ENCODE results near the gene DUS3L.

Gene DUS3L

GRCh38 chr19:5806905-5807304 is 15.9 kb upstream of the DUS3L start:
- no peaks in the 10 kb centered on the region for H3K36me3 ChIP-seq (ENCODE audit: control insufficient read depth in 5 of 5, insufficient read depth in 5 of 5, low read length in 5 of 5)
- H3K9ac ChIP-seq (ENCODE audit: low read length in 5 of 5): no peak overlapping the region
- no peak overlapping the region for H3K4me3 ChIP-seq (ENCODE audit: low read depth in 1 of 5, low read length in 5 of 5)
- no peak overlapping the region for H3K27ac ChIP-seq (ENCODE audit: low read depth, low read length)
- H3K4me1 ChIP-seq (ENCODE audit: control insufficient read depth in 5 of 5, insufficient read depth in 5 of 5, low read length in 5 of 5): peaks cover 0 to 20% (median 7%) of the 10 kb centered on the region in 5 donors
- H3K27me3 ChIP-seq (ENCODE audit: control insufficient read depth in 5 of 5, insufficient read depth in 4 of 5, low read length in 5 of 5): peaks cover 7 to 34% (median 26%) of the 10 kb centered on the region in 5 donors
- H3K9me3 ChIP-seq (ENCODE audit: control insufficient read depth in 5 of 5, low read length in 5 of 5): peaks cover 0 to 3% (median 0%) of the 10 kb centered on the region in 5 donors

- Histone ChIP-seq H3K4me1 (ENCODE audit: control insufficient read depth in 5 of 5, insufficient read depth in 5 of 5, low read length in 5 of 5) (peaks cover 0 to 20% (median 7%) of the 10 kb centered on the region in 5 donors), H3K9ac (ENCODE audit: low read length in 5 of 5) (no peak overlapping the region), H3K4me3 (ENCODE audit: low read depth in 1 of 5, low read length in 5 of 5) (no peak overlapping the region), H3K27me3 (ENCODE audit: control insufficient read depth in 5 of 5, insufficient read depth in 4 of 5, low read length in 5 of 5) (peaks cover 15 to 41% (median 29%) of the 10 kb centered on the region in 5 donors), H3K36me3 (ENCODE audit: control insufficient read depth in 5 of 5, insufficient read depth in 5 of 5, low read length in 5 of 5) (no peaks in the 10 kb centered on the region), H3K27ac (ENCODE audit: low read depth, low read length) (no peak overlapping the region), H3K9me3 (ENCODE audit: control insufficient read depth in 5 of 5, low read length in 5 of 5) (peaks cover 0 to 3% (median 0%) of the 10 kb centered on the region in 5 donors)
Measured at GRCh38 chr19:5806133-5806489, 15.1 kb upstream of the DUS3L start.

- no peak overlapping the region for H3K4me3 ChIP-seq (ENCODE audit: low read depth in 1 of 5, low read length in 5 of 5)
- no peak overlapping the region for H3K27ac ChIP-seq (ENCODE audit: low read depth, low read length)
- no peaks in the 10 kb centered on the region for H3K36me3 ChIP-seq (ENCODE audit: control insufficient read depth in 5 of 5, insufficient read depth in 5 of 5, low read length in 5 of 5)
- H3K4me1 ChIP-seq (ENCODE audit: control insufficient read depth in 5 of 5, insufficient read depth in 5 of 5, low read length in 5 of 5): peaks cover 0 to 20% (median 8%) of the 10 kb centered on the region in 5 donors
- peaks cover 17 to 45% (median 32%) of the 10 kb centered on the region in 5 donors for H3K27me3 ChIP-seq (ENCODE audit: control insufficient read depth in 5 of 5, insufficient read depth in 4 of 5, low read length in 5 of 5)
- no peak overlapping the region for H3K9ac ChIP-seq (ENCODE audit: low read length in 5 of 5)
- H3K9me3 ChIP-seq (ENCODE audit: control insufficient read depth in 5 of 5, low read length in 5 of 5): peaks cover 0 to 3% (median 0%) of the 10 kb centered on the region in 5 donors
Measured at GRCh38 chr19:5805462-5806132, 14.6 kb upstream of the DUS3L start.

DNA sequence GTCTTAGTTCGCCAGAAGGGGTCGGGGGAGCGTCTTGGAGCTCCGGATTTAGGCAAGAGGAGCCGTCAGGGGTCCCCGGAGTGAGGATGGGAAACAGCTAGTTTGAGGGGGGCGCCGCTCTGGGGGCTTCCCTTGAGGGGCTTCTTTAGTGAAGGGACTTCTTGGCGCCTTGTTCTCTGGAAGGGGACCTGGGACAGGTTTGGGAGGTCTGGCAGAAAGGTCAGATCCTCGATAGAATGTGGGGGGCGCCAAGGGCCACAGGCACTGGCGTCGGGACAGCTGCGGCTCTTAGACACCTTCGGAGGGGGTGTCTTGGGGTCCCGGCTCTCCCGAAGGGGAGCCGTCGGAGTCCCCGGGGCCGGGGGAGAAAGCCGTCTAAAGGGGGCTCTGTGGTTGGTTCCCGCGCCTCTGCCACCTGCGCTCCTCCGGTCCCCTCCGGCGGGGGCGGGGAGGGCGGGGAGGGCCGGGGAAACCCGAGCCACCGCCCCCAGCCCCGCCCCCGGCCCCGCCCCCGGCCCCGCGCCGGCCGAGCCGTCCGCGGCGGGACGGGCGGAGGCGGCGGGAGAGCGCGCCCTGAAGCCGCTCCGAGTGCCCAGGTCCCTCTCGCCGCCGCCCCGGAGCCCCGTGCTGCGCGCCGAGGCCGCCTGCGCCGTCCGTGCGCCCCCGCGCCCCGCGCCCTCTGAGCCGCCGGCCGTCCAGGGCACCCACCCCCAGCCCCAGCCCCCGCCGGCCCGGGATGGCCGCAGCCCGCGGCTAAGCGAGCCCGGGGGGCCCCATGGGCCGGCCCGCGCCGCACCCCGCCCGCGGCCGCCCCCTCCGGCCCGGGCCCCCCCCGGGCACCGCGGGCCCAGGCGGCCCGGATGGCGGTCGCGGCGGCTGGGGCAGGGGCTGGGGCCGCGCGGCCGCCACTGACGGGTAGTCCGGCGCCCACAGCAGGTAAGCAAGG is 13.8 kb upstream of the DUS3L start, which contains the start of gene NRTN:
NRTN (plus strand) TSS at position 552 of the 946 bp plus-strand sequence. CDS start 19,099 bp downstream, outside the sequence.
- no peaks in the 10 kb centered on the region for H3K36me3 ChIP-seq (ENCODE audit: control insufficient read depth in 5 of 5, insufficient read depth in 5 of 5, low read length in 5 of 5)
- H3K9ac ChIP-seq (ENCODE audit: low read length in 5 of 5): no peak within 1 kb of the TSS
- H3K27me3 ChIP-seq (ENCODE audit: control insufficient read depth in 5 of 5, insufficient read depth in 4 of 5, low read length in 5 of 5): peaks cover 24 to 52% (median 37%) of the 10 kb centered on the region in 5 donors
- no peak within 1 kb of the TSS for H3K27ac ChIP-seq (ENCODE audit: low read depth, low read length)
- H3K4me1 ChIP-seq (ENCODE audit: control insufficient read depth in 5 of 5, insufficient read depth in 5 of 5, low read length in 5 of 5): peaks cover 0 to 20% (median 8%) of the 10 kb centered on the region in 5 donors
- H3K4me3 ChIP-seq (ENCODE audit: low read depth in 1 of 5, low read length in 5 of 5): peak within 1 kb of the TSS in 2 of 5 donors; percentile 32 to 60
- H3K9me3 ChIP-seq (ENCODE audit: control insufficient read depth in 5 of 5, low read length in 5 of 5): peaks cover 0 to 3% (median 0%) of the 10 kb centered on the region in 5 donors

- peaks cover 26 to 57% (median 42%) of the 10 kb centered on the region in 5 donors for H3K27me3 ChIP-seq (ENCODE audit: control insufficient read depth in 5 of 5, insufficient read depth in 4 of 5, low read length in 5 of 5)
- H3K36me3 ChIP-seq (ENCODE audit: control insufficient read depth in 5 of 5, insufficient read depth in 5 of 5, low read length in 5 of 5): no peaks in the 10 kb centered on the region
- peak overlapping the region in 4 of 5 donors; percentile 11 to 68 (median 46) for H3K4me3 ChIP-seq (ENCODE audit: low read depth in 1 of 5, low read length in 5 of 5)
- peaks cover 0 to 20% (median 8%) of the 10 kb centered on the region in 5 donors for H3K4me1 ChIP-seq (ENCODE audit: control insufficient read depth in 5 of 5, insufficient read depth in 5 of 5, low read length in 5 of 5)
- H3K9me3 ChIP-seq (ENCODE audit: control insufficient read depth in 5 of 5, low read length in 5 of 5): peaks cover 0 to 3% (median 0%) of the 10 kb centered on the region in 5 donors
- no peak overlapping the region for H3K27ac ChIP-seq (ENCODE audit: low read depth, low read length)
- H3K9ac ChIP-seq (ENCODE audit: low read length in 5 of 5): peak overlapping the region in 2 of 5 donors; percentile 35 to 68
Measured at GRCh38 chr19:5803752-5804515, 13.0 kb upstream of the DUS3L start.

- peak overlapping the region in 4 of 5 donors; percentile 11 to 68 (median 46) for H3K4me3 ChIP-seq (ENCODE audit: low read depth in 1 of 5, low read length in 5 of 5)
- H3K9me3 ChIP-seq (ENCODE audit: control insufficient read depth in 5 of 5, low read length in 5 of 5): peaks cover 0 to 3% (median 0%) of the 10 kb centered on the region in 5 donors
- H3K9ac ChIP-seq (ENCODE audit: low read length in 5 of 5): peak overlapping the region in 2 of 5 donors; percentile 35 to 68
- no peaks in the 10 kb centered on the region for H3K36me3 ChIP-seq (ENCODE audit: control insufficient read depth in 5 of 5, insufficient read depth in 5 of 5, low read length in 5 of 5)
- no peak overlapping the region for H3K27ac ChIP-seq (ENCODE audit: low read depth, low read length)
- H3K4me1 ChIP-seq (ENCODE audit: control insufficient read depth in 5 of 5, insufficient read depth in 5 of 5, low read length in 5 of 5): peaks cover 0 to 20% (median 8%) of the 10 kb centered on the region in 5 donors
- H3K27me3 ChIP-seq (ENCODE audit: control insufficient read depth in 5 of 5, insufficient read depth in 4 of 5, low read length in 5 of 5): peaks cover 27 to 60% (median 45%) of the 10 kb centered on the region in 5 donors
Measured at GRCh38 chr19:5803441-5803751, 12.4 kb upstream of the DUS3L start.

DNA sequence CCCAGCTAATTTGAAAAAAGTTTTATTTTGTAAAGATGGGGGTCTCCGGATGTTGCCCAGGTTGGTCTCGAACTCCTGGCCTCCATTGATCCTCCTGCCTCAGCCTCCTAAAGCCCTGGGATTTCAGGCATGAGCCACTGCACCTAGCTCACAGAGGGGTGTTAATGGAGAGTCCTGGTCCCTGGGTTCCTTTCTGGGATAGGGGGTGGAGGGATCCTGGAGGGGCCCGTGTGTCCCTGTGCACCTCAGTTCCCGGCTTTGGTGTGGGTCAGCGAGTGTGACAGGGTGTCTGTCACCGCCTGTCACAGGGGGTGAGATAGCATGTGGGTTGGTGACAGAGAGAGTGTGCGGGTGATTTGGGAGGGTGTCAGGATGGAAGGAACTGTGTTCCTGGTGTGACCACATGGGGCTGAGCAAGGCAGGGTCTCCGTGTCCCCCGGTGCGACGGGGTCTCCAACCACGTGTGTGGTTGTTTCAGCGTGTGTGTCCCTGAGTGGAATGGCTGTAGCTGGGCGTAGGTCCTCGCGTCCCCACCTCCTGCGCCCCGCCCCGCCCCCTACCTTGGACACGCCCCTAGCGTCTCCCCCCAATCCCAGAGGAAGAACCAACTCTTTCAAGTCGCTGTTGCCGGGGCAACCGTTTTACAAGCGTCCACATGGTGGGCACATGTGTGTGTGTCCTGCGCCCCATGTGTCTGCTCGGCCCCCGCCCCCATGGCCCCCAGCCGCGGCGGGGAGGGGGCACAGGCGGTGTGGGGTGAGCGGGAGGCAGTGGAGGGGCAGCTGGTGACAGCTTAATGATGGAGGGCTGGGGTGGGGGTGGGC is 11.0 kb upstream of the DUS3L start:
- Histone ChIP-seq H3K27me3 (ENCODE audit: control insufficient read depth in 5 of 5, insufficient read depth in 4 of 5, low read length in 5 of 5) (peaks cover 27 to 64% (median 45%) of the 10 kb centered on the region in 5 donors), H3K27ac (ENCODE audit: low read depth, low read length) (no peak overlapping the region)

GRCh38 chr19:5800361-5801270 is 9.7 kb upstream of the DUS3L start:
- no peak overlapping the region for H3K27ac ChIP-seq (ENCODE audit: low read depth, low read length)
- H3K9ac ChIP-seq (ENCODE audit: low read length in 5 of 5): no peak overlapping the region
- no peaks in the 10 kb centered on the region for H3K9me3 ChIP-seq (ENCODE audit: control insufficient read depth in 5 of 5, low read length in 5 of 5)
- no peaks in the 10 kb centered on the region for H3K36me3 ChIP-seq (ENCODE audit: control insufficient read depth in 5 of 5, insufficient read depth in 5 of 5, low read length in 5 of 5)
- no peak overlapping the region for H3K4me3 ChIP-seq (ENCODE audit: low read depth in 1 of 5, low read length in 5 of 5)
- peaks cover 27 to 58% (median 41%) of the 10 kb centered on the region in 5 donors for H3K27me3 ChIP-seq (ENCODE audit: control insufficient read depth in 5 of 5, insufficient read depth in 4 of 5, low read length in 5 of 5)
- H3K4me1 ChIP-seq (ENCODE audit: control insufficient read depth in 5 of 5, insufficient read depth in 5 of 5, low read length in 5 of 5): peaks cover 0 to 17% (median 7%) of the 10 kb centered on the region in 5 donors

More for the DNA sequence above, 11.0 kb upstream of the DUS3L start:
- Histone ChIP-seq H3K4me1 (ENCODE audit: control insufficient read depth in 5 of 5, insufficient read depth in 5 of 5, low read length in 5 of 5) (peaks cover 0 to 20% (median 8%) of the 10 kb centered on the region in 5 donors), H3K36me3 (ENCODE audit: control insufficient read depth in 5 of 5, insufficient read depth in 5 of 5, low read length in 5 of 5) (no peaks in the 10 kb centered on the region), H3K4me3 (ENCODE audit: low read depth in 1 of 5, low read length in 5 of 5) (no peak overlapping the region), H3K9me3 (ENCODE audit: control insufficient read depth in 5 of 5, low read length in 5 of 5) (peaks cover 0 to 3% (median 0%) of the 10 kb centered on the region in 5 donors), H3K9ac (ENCODE audit: low read length in 5 of 5) (no peak overlapping the region)
